ENCODE measurements around the gene JSRP1.

JSRP1 gene

DNA sequence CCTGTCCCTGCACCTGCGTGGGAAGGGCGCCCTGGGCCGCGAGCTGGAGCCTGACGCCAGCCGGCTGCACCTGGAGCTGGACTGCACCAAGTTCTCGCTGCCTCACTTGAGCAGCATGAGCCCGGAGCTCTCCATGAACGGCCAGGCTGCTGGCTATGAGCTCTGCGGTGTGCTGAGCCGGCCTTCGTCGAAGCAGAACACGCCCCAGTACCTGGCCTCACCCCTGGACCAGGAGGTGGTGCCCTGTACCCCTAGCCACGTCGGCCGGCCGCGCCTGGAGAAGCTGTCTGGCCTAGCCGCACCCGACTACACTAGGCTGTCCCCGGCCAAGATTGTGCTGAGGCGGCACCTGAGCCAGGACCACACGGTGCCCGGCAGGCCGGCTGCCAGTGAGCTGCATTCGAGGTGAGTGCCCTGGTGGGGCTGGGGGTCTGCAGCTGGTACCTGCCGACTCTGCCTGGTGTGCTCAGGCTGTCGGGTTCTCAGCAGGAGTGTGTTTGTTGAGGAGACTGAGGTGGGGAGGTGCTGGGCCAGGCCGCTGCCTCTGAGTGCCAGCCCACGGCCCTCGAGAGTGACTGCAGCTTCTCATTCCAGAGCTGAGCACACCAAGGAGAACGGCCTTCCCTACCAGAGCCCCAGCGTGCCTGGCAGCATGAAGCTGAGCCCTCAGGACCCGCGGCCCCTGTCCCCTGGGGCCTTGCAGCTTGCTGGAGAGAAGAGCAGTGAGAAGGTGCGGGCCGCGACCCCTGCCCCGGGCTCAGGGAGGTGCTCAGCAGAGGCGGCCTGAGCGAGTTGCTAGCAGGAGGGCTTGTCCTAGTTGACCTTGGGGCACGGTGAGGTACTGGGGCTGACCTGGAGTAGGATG is 39.6 kb downstream of the JSRP1 start:
- DNase-seq (ENCODE audit: low spot score), result no peak
- no peak for FAIRE-seq

DNA sequence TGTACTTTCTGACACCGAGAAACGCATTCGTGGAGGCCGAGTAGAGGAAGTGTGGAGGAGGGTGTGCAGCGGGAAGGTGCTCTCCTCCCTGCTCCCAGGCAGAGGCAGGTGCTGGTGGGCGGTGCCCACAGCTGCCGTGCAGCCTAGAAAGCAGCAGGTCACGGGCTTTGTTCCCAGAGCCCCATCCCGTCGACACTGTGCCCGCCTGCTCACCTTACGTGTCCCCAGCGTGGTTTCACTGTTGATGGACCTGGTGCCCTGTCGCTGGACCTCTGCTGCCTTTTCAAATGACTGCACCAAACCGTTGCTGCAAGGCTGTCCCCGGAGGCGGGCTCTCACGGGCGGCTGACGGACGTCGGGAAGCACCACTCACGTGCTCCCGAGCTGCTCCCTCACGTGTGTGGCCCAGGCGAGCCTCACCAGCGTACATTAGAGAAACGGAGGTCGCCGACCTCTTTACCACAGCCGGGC is 40.9 kb downstream of the JSRP1 start:
- FAIRE-seq (no peak), DNase-seq (ENCODE audit: low spot score) (no peak)

DNA sequence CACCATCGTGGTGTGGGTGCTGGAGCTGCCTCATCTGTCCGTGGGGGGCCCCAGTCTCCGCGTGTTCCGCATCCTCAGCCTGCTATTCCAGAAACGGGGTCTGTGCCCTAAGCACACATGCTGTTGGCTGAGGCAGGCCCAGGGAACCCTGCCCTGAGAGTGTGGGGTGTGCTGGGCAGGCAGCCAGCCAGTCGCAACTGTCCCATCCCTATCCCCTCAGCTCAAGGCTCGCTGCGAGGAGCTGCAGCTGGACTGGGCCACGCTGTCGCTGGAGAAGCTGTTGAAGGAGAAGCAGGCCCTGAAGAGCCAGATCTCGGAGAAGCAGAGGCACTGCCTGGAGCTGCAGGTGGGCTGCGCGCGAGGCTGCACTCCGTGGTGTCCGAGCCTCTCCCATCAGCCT is 42.0 kb downstream of the JSRP1 start:
- FAIRE-seq (no peak), DNase-seq (ENCODE audit: low spot score) (no peak)

DNA sequence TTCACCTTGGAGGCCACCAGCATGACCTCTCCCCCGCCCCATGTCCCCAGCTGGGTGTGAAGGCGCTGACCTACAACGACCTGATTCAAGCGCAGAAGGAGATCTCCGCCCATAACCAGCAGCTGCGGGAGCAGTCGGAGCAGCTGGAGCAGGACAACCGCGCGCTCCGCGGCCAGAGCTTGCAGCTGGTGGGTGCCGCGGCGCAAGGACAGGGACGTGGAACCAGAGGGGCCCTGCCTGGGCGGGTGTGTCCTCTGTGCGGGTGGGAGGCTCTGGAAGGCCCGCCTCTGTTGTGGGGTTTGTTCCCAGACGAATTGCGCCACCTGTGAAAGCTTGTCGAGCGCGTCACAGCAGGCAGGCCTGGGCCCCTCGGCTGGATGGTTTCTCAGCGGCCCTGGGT is 42.4 kb downstream of the JSRP1 start:
- no peak for FAIRE-seq
- no peak for DNase-seq (ENCODE audit: low spot score)

DNA sequence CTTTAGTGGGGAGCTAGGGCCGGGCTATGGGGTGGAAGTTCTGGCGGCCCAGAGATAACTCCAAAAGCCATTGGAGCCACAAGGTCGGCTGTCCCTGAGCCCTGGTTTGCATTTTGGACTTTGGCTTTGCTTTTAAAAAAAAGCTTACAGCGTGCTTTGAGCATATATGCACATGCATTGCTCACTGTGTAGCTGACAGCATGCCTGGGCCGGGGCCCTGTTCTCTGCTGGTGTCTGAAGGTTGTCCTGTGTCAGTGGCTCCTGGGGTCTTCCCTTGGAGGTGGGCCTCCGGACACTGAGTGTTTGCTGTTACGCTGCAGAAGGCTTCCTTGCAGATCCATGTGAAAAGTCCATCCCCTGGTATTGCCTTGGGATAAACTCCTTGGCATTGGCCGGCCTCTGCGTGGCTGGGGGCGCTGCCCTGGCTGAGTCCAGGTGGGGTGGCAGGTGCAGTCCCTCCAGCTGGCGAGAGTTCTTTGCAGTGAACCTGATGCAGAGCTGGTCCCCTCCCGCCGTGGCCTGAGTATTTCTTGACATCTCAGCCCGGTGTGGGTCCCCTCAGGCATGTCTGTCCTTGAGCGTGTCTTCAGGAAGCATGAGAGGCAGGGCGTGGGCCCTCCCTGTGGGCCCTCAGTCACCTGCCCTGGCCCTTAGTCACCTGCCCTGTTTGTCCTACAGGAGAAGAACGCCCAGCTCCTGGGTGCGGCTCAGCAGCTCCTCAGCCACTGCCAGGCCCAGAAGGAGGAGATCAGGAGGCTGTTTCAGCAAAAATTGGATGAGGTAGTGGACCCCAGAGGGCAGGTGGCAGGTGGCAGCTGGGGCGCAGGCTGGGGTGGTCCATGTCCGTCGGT is 43.1 kb downstream of the JSRP1 start:
- DNase-seq (ENCODE audit: low spot score), result no peak
- FAIRE-seq, result no peak

DNA sequence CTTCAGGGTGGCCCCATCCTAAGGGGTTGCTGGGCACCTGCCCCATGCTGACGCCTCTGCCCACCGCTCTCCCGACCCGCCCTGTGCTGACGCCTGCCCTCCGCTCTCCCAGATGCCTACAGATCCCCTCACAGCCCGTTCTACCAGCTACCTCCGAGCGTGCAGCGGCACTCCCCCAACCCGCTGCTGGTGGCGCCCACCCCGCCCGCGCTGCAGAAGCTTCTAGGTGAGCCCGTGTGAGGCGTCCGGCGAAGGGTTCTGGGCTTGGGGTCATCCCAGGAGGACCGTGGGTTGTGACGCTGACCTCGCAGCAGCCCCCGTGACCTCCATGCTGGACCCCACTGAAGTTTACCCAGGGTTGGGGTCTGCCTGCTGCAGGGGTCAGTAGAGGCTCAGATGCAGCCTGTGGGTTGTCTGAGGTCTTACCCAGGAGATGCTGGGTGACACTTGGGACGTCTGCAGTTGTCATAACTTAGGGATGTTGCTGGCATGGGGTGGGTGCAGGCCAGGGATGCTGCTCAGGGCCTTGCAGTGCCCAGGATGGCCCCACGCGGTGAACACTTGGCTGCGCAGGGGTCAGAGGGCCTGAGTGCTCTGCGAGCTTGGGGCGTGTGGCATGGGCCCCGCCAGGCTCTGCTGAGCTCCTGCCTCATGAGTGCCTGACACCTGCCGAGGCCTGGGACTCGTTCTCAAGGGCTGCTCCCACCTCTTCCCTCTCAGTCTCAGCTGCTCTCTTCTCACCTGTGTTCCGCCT is 45.1 kb downstream of the JSRP1 start:
- DNase-seq (ENCODE audit: low spot score) (no peak), FAIRE-seq (no peak)

DNA sequence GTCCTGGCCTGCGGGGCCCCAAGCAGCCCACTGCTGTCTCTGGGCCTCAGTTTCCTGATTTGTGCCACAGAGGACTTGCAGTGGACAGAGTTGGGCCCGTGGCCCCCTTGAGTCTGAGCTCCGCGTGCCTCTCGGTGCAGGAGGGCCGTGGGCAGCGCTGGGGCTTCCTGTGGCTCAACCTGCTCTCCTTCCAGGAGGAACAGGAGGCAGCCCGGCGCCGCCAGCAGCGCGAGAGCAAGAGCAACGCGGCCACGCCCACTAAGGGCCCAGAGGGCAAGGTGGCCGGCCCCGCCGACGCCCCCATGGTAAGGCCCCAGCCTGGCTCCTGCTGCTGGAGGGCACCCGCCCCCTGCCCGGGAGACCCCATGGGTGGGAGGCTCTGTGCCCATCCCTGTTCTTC is 46.0 kb downstream of the JSRP1 start:
- DNase-seq (ENCODE audit: low spot score), result no peak
- no peak for FAIRE-seq

DNA sequence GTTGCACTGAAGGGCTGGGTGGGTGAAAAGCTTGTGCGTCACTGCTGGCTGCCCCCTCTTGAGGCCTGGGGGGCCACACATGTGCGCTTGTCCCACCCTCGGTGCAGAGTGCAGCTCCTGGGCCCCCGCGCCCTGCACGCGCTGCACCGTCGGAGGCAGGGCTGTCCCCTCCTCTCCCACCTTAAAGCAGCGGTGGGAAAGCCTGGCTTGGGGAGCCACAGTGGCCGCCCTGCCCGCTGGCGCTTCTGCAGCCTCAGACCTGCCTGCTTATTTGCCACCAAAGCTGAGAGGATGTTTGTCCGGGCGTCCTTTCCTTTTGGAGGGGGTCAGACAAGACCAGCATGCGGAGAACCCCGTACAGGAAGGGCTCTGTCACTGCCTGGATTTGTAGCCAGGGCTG is 46.8 kb downstream of the JSRP1 start:
- FAIRE-seq, result no peak
- no peak for DNase-seq (ENCODE audit: low spot score)

DNA sequence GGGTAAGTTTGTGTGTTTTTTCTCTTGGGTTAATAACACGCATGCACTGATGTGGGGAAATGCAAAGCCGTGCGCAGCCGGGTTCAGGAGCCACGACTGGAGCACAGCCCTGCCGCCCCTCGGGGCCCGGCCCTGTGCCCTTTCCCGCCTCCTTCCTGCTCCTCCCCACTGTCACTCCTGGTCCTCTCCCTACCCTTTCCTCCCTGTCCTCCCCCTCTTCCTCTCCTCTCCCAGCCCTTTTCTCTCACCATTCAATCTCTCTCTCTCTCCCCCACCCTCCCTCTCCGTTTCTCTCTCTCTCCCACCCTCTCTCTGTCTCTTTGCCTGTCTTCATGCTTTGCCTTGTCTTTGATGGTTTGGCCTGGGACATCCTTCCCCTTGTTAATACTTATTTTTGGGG is 47.2 kb downstream of the JSRP1 start:
- FAIRE-seq (no peak), DNase-seq (ENCODE audit: low spot score) (no peak)

DNA sequence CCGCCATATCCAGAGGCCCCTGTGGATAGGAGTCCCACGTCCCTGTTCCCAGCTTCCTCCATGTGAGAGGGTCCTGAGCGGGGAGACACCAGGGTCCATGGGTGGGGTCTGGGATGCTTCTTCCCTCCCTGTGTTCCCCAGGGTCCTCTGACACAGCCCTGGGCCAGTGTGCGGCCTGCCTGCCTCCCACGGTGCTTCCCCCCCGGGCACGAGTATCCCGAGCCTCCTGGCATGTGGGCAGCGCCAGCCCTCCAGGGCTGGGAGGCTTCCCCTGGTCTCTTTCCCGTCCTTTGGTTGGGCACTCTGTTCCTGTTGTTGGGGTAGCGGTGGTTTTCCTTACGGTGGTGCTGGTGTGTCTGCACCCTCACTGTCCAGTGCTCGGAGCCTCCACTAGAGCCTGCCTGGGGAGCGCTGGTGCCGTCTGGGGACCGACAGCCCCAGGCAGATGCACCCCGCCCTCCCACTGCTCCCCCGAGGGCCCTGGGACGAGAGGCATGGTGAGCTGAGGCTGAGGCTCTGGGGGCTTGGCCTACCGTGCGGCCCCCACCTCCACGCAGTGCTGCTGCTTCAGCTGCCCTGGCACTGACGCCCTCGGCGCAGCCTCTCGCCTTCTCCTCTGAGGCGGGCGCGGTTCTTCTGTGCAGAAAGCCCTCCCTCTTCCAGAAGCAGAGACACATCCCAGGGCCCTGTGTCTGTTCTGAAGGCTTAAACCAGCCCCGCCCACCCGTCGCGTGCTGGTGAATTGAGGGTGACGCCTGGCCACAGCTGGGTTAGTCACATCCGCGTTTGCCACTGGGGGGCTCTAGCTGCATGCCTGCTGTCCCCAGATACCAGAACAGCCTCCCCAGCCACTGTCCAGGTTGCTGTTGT is 48.0 kb downstream of the JSRP1 start:
- no peak for FAIRE-seq
- no peak for DNase-seq (ENCODE audit: low spot score)

DNA sequence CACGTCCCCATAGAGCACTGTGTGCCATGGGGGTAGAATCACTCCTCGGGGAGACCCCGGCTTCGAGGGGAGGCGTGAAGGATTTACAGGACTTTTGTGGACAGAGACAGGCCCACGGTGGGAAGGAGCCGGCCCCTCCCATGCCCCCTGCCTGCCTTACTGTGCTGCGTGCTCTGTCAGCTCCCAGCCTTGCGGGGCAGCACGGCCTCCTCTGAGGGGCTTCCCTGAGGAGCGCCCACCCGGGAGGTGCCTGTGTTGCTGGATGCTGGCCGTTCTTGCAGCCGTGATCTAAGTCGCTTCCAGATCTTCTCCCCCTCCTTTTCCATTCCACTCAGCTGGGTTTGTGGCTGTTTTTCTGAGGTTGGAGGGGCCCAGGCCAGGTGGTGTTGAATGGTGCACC is 49.2 kb downstream of the JSRP1 start:
- no peak for DNase-seq (ENCODE audit: low spot score)
- no peak for FAIRE-seq

DNA sequence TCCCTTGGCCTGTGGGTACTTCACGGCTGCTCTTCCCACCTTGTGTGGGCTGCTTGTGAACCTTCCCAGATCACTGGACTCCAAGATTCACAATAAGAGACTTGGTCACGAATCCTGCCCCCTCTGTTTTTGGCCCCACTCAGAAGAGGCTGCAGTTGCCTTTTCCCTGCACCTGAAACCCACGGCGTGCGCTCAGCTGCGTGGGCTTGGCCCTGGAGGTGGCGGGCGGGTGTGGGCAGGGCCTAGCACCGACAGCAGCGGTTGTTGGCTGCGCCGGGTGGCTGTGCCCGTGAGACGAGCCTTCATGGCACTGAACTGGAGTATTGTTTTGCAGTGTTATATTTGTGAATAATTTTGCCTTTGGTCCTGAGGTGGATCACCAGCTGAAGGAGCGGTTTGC is 53.9 kb downstream of the JSRP1 start:
- FAIRE-seq (no peak), DNase-seq (ENCODE audit: low spot score) (no peak)
